Posterior vena cava (tissue), 2 donors: ENCODE measurements around the gene NSMCE1. TPM values are rescaled to one million over a fixed set of nuclear protein-coding genes. Genes with fewer than 3 reads are reported as not detected.
"Not testable (repeated sequence)": the region's sequence is repeated elsewhere in the genome, so short reads cannot be mapped to it uniquely, and the experiment has no call there.

Source experiments
- DNase-seq: peaks from one replicate; pipeline ENCODE4 v3.0.0-alpha.2; 2020; ENCODE audit warnings: low spot score
- intact Hi-C, 2 donors: fragments of 100-400 bp; cut with DNase I; formaldehyde crosslinking; loops; one replicate each; pipeline versions ENCODE4 v1.14.1 to v1.14.2; 2022 to 2023
- total RNA-seq, 2 donors: library from RNA; stranded (reverse); fragmentation: NEBNext Ultra II Directional; extraction: Animal tissue kit (Norgen Biotek cat#: 25700); gene quantifications; one replicate each; pipeline ENCODE4 v1.2.1, GENCODE V29; 2021
- donor health status: DM: yes; HTN: yes; CAD: no.
- donor health status: DM: yes; HTN: yes; CAD: no.

The NSMCE1 gene
- total RNA-seq, 2 donors from 2014 or later: 45.3 to 52.0 TPM

DNA sequence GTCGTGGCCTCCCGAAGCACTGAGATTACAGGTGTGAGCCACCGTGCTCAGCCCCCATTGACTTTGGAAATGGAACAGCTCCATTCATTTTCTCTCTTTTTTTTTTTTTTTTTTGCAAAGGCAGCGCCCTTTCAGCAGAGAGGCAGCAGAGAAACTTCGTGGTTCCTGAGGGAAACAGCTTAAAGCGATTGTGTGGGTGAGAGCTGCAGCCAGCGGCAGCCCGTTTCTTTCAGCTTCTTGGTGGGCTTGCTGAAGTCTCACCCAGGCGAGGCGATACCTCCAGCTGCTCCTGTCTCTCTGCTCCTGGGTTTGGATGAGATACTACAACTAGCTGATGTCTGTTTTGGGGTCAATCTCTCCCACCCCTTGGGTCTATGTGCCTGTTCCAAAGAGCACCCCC lies 57.5 kb downstream of the NSMCE1 start:
- no peak for DNase-seq
- intact Hi-C loops: no loop called here

DNA sequence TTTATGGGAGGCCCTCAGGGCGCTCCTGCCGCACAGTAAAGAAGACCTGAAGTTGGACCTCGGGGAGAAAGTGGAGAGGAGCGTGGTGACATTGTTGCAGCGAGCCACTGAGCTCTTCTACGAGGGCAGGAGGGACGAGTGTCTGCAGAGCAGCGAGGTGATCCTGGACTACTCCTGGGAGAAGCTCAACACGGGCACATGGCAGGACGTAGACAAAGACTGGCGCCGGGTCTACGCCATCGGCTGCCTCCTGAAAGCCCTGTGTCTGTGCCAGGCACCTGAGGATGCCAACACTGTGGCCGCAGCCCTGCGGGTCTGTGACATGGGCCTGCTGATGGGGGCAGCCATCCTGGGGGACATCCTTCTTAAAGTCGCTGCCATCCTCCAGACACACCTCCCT lies 58.4 kb downstream of the NSMCE1 start:
- peak; percentile 75 for DNase-seq
- intact Hi-C loops: no loop called here

DNA sequence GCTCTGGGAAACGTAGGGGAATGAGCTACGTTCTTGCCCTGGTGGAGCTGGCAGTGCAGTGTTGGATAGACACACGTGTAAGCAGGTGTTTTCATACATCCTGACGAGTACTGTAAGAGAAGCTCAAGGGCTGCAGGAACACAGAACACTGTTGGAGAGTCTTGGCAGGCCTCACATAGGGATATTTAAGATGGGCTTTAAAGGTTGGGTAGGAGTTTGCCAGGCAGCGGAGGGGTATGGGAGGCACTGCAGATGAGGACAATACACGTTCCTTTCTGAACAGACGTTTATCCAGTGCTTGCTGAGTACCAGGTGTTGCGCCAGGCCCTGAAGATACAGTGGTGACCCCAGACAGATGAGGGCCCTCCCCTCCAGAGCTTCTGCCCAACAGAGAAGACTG lies 59.0 kb downstream of the NSMCE1 start:
- DNase-seq: no peak

GRCh38 chr16:27208796-27209195 lies 59.8 kb downstream of the NSMCE1 start:
- DNase-seq: no peak
- intact Hi-C loops: loop anchor here in 1 of 2 donors (5.0 kb wide), 1 partner anchor 1916 kb away; no protein-coding TSS in a partner anchor

More for the DNA sequence above, 59.0 kb downstream of the NSMCE1 start:
- intact Hi-C loops: loop anchor here in 1 of 2 donors (5.0 kb wide), 1 partner anchor 1917 kb away; no protein-coding TSS in a partner anchor

DNA sequence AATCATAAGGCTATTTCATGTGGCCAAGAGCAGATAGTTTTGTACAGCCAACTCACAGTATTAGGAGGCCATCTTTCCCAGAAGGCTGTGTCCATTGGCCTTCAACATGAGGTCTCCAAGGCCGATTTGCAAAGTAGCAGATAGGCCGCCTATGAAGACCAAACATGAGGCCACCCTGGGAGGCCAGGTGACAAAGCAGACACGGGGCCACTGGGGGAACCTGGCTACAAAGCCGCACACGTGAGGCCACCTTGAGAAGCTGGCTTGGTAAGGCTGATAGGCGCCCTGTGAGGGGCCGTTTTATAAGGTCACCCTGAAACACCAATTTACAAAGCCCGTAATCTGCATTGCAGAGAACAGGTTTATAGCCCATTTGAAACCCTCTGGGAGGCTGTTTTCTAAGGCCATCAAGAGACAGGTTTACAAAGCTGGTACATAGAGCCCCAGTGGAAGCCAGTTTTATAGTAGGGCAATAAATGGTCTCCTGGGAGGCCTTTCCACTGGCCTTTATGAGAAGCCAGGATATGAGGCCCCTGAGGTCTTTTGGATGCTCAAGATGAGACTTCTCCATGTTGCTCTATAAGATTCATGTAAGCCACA lies 60.4 kb downstream of the NSMCE1 start:
- no peak for DNase-seq
- intact Hi-C loops: loop anchor here in 1 of 2 donors (5.0 kb wide), 1 partner anchor 1916 kb away; no protein-coding TSS in a partner anchor

- intact Hi-C loops: loop anchor here in 1 of 2 donors (5.0 kb wide), 1 partner anchor 1915 kb away; no protein-coding TSS in a partner anchor
- DNase-seq: not testable (repeated sequence)
Observed at GRCh38 chr16:27207121-27207520, 61.5 kb downstream of the NSMCE1 start.

DNA sequence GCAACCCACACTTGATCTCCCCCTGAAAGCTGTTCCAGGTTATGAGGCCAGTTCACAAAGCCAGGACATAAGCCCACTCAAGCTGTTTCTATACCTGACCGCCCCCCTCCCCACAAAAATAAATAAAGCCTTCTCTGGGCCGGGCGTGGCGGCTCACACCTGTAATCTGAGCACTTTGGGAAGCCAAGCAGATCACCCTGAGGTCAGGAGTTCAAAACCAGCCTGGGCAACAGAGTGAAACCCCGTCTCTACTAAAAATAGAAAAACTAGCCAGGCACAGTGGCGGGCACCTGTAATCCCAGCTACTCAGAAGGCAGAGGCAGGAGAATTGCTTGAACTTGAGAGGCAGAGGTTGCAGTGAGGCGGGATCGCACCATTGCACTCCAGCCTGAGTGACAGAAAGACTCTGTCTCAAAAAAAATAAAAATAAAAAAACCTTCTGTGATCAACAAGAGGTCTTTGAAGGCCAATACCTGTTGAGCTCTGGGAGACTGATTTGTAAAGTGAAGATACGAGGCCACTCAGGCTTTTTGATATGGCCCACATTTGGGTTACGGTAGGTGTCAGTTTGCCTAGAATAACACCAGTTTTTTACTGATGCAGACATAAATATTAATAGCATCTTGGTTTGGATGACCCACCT lies 63.0 kb downstream of the NSMCE1 start:
- intact Hi-C loops: loop anchor here in 1 of 2 donors (5.0 kb wide), 1 partner anchor 1913 kb away; no protein-coding TSS in a partner anchor
- no peak for DNase-seq

GRCh38 chr16:27204312-27204915 lies 64.2 kb downstream of the NSMCE1 start:
- no peak for DNase-seq
- intact Hi-C loops: no loop called here

DNA sequence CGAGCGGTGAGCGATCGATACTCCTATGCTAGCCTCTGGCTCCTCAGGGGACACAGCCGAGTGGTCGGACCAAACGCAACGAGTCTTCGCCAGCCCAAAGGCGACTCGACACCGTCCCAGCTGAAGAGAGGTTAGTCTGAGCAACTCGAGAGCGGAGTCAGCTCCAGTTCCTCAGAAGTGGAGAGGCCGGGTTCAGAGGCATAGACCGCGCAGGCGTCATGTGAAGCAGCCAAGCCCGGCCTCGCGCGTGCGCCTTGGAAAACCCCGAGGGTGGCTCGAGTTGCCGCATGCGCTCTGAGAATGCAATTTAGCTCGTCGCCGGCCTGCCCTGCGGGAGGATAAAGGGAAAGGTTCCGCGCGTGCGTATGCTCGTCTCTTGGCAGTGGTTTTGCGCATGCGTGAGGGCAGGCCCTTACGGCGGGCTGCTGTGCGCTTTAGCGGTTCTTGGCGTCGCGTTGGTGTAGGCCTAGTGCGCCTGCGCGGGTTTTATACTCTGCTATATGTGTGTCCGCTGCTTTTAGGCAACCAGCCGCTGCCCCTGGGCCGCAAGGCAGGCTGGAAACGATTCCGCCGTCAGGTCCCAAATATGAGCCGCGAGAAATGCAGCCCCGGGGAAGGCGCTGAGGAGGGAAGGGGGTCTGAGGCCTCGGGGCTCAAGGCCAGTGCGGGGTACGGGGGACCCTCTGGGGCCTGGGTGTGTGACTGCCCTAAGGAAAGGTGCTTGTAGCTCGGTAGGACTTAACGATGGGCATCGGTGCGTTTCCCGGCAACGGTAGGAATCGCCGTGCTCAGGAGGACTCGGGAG lies 64.9 kb downstream of the NSMCE1 start, which contains the start of gene KDM8:
Gene KDM8 (plus strand): TSS at position 20 of the 805 bp plus-strand sequence. CDS start 6,598 bp downstream, outside the sequence.
- intact Hi-C loops: no loop called here
- peak; percentile 100 for DNase-seq

GRCh38 chr16:27202923-27203506 lies 65.6 kb downstream of the NSMCE1 start:
- intact Hi-C loops: no loop called here
- peak; percentile 98 for DNase-seq

- intact Hi-C loops, DNase-seq: not testable (repeated sequence)
Observed at GRCh38 chr16:27200914-27201313, 67.7 kb downstream of the NSMCE1 start.

GRCh38 chr16:27199736-27200135 lies 68.8 kb downstream of the NSMCE1 start:
- no peak for DNase-seq

GRCh38 chr16:27199235-27199586 lies 69.4 kb downstream of the NSMCE1 start:
- intact Hi-C loops: no loop called here
- DNase-seq: no peak

More at GRCh38 chr16:27199736-27200135, 68.8 kb downstream of the NSMCE1 start:
- intact Hi-C loops: no loop called here

DNA sequence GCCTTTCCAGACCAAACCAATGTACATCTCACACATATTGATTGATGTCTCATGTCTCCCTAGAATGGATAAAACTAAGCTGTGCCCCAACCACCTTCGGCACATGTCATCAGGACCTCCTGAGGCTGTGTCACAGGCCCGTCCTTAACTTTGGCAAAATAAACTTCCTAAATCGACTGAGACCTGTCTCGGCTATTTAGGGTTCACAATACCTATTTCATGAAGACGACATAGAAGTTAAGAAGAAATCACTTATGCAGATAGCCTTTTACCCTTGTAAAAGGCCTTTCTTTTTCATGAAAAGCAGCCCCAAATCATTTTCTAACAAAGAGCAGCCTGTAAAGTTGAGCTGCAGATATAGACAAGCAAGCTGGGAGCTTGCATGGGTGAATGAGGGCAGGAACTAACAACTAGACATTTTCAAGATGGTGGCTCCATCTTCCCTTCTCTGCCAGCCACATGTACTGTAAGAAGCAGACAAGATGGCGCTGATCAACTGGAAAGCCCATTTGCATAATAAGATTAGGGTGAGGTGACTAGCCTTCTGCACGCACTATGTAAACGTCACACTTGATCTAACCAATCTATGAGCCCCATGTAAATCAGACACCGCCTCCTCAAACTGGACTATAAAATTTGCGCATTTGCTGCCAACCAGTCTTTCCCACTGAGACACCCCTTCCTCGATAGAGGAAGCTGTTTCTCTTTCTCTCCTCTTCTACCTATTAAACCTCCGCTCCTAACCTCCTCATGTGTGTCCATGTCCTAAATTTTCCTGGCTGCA lies 69.9 kb downstream of the NSMCE1 start:
- intact Hi-C loops: no loop called here
- no peak for DNase-seq

GRCh38 chr16:27197004-27197403 lies 71.6 kb downstream of the NSMCE1 start:
- intact Hi-C loops: no loop called here
- no peak for DNase-seq

- intact Hi-C loops: no loop called here
Observed at GRCh38 chr16:27195941-27196595, 72.5 kb downstream of the NSMCE1 start.

GRCh38 chr16:27195076-27195741 lies 73.4 kb downstream of the NSMCE1 start:
- intact Hi-C loops: no loop called here
- no peak for DNase-seq

More at GRCh38 chr16:27195941-27196595, 72.5 kb downstream of the NSMCE1 start:
- DNase-seq: no peak
